DMS153 treated with DMSO at 0.1 percent for 48 hours (cell line): ENCODE data around the gene DNAH17.
"Not testable (repeated sequence)": the region's sequence is repeated elsewhere in the genome, so short reads cannot be mapped to it uniquely, and the experiment has no call there.

Source experiments
- DNase-seq: peaks from one replicate; lab custom pipeline; 2025; ENCODE audit not compliant: unreplicated experiment; lab: John Stamatoyannopoulos, UW

Gene DNAH17

DNA sequence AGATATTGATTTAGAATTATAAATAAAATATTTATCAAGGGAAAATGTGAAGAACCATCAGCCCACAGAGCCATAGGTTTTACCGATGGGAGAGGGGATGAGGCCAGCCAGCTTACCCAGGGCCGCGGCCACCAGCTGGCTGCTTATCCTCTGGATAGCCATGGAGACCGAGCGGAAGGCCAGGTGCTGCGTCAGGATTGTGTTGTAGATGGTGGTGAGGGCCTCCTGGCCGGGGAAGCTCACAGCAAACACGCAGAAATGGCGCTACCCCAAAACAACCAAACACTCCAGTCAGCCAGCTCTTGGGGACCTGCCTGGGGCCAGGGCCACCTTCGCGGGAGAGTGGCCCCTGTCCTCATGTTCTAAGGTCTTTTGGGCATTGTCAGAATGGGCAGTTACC is 97.8 kb downstream of the DNAH17 start:
- DNase-seq: no peak

DNA sequence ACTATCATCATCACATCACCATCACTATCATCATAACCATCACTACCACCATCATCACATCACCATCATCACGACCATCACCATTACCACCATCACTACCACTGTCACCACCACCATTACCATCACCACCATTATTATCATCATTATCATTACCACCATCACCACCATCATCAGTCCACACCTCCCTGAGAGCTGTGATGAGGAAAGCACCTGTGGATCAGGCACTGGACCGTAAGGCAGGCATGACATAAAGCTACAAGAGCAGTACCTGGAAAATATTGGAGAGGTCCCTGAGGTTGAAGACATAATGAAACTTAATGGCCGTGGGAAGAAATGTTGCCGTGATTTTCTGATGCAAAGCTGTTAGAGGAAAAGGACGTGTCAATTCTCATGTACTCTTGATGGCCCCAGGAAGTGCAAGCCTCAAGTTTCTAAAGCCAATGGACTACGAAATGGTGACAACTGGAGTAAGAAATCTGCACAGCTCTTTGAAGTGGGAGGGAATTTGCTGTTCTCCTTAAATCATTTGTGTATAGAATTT is 98.4 kb downstream of the DNAH17 start:
- DNase-seq: no peak

DNA sequence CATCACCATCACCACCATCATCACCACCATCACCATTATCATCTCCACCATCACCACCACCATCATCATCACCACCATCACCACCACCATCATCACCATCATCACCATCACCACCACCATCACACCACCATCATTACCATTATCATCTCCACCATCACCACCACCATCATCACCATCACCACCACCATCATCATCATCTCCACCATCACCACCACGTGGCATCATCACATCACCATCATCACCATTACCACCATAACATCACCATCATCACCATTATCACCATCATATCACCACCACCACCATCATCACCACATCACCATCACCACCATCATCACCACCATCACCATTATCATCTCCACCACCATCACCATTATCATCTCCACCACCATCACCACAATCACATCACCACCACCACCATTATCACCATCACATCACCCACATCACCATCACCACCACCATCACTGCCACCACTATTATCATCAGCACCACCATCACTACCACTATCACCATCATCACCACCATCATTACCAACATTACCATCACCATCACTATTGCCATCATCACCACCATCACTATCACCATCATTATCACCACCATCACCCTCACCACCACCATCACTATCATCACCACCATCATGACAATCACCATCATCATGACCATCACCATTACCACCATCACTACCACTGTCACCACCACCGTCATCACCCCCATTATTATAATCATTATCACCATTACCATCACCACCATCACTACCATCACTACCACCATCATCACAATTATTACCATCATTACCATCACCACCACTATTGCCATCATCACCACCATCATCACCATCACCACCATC is 99.1 kb downstream of the DNAH17 start:
- no peak for DNase-seq

GRCh38 chr17:78476973-78477372 is 100.2 kb downstream of the DNAH17 start:
- no peak for DNase-seq

GRCh38 chr17:78476149-78476548 is 101.0 kb downstream of the DNAH17 start:
- DNase-seq: no peak

DNA sequence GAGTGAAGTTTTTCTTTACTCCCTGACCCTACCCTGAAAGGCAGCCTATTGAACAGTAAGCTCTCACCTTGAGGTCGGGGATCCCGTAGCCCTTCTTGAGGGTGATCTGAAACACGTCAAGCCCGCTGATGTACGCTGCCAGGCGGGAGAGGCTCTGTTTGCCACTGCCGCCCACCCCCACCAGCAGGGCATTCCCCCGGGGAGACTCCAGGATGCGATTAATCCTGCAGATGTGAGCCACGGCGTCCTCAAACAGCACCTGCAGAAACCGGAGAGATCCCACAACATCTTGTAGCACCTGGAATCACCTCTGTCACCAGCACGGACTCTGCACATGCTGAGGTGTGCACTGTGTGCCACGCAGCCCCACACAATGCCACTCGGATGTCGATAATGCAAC is 102.0 kb downstream of the DNAH17 start:
- DNase-seq: no peak

- no peak for DNase-seq
Measured at GRCh38 chr17:78474614-78475146, 102.5 kb downstream of the DNAH17 start.

DNA sequence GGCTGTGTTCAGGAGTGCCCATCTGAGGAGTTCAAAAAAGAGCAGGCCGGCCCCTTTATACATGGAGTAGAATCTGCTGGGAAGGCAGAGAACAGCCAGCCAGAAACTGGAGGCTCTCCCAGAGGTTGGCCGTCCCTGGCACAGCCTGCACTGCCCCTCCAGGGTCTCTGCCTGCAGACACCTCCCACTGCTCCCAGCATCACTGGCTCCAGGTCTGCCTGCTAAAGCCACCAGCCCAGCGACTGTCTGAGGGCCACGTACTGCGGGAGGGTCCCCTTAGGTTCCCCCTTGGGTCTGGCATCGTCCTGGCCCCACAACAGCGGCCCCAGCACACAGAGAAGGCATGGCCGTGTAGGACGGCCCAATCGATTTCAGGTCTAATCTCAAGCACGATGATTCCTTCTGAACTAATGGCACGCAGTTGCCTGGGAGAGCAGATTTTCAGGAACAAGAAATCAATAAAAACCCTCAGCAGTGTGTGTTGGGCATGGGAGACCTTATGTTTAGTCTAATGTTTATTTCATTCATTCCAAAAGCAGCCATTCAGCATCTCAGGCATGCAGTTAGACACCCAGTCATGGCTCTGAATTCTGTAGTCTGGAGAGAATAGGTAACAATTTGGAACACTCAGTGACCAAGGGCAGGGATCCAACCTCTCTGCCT is 103.1 kb downstream of the DNAH17 start:
- no peak for DNase-seq

GRCh38 chr17:78472035-78472905 is 104.9 kb downstream of the DNAH17 start:
- DNase-seq: no peak

DNA sequence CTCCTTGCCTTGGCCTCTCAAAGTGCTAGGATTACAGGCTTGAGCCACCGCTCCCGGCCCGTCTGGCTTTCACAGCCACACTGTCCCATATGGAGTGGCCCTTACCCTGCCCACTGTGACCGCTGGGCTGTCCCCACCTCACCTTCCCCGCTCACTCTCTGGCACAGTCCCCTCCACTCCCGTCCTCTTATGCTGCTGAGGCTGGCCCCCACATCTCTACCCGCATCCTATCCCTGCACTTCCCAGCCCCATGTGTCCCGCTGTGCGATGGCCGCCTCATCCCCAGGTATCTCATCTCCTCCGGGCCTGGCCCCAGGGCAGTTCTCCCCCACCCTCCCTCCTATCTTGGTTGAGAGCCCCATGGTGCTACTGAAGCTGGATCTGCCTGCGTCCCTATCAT is 105.6 kb downstream of the DNAH17 start:
- DNase-seq: no peak

GRCh38 chr17:78469443-78469842 is 107.8 kb downstream of the DNAH17 start:
- DNase-seq: no peak

DNA sequence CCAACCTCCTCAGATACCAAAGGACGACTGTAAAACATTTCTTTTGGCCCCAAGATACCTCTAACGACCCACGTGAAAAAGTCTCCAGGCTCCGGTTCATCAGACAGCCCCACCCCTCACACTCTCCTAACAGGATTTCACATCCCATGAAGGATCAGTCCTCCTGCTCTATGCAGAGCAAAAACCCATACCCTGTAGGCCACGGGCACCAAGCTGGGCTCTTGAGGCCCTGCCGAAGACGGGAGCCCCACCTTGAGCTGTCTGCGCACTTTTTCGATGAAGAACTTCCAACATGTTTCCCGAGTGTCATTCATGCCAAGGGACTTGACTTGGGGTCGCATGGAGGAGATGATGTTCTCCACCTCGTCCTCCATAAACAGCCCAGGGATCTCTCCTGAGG is 108.8 kb downstream of the DNAH17 start:
- DNase-seq: no peak

- no peak for DNase-seq
Measured at GRCh38 chr17:78466786-78467715, 110.1 kb downstream of the DNAH17 start.

GRCh38 chr17:78466109-78466785 is 110.9 kb downstream of the DNAH17 start:
- DNase-seq: not testable (repeated sequence)

DNA sequence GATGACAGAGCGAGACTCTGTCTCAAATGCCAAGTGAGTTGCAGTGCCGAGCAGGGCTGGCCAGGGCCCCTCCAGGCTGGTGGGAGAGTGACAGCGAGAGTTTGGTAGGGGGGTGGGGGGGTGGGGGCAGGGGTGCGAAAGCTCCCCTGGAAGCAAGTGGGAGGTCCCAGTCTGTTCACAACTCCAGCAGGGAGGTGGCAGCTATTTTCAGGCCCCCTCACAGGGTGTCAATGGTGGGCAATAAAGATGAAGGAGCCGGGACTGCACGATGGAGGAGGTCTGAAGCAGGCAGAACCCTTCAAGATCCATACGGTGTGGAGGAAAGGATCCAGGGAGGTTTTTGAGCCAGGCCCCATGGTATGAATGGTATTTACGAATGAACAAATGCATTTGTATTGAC is 115.0 kb downstream of the DNAH17 start:
- DNase-seq: no peak

GRCh38 chr17:78461799-78462053 is 115.5 kb downstream of the DNAH17 start:
- DNase-seq: no peak

DNA sequence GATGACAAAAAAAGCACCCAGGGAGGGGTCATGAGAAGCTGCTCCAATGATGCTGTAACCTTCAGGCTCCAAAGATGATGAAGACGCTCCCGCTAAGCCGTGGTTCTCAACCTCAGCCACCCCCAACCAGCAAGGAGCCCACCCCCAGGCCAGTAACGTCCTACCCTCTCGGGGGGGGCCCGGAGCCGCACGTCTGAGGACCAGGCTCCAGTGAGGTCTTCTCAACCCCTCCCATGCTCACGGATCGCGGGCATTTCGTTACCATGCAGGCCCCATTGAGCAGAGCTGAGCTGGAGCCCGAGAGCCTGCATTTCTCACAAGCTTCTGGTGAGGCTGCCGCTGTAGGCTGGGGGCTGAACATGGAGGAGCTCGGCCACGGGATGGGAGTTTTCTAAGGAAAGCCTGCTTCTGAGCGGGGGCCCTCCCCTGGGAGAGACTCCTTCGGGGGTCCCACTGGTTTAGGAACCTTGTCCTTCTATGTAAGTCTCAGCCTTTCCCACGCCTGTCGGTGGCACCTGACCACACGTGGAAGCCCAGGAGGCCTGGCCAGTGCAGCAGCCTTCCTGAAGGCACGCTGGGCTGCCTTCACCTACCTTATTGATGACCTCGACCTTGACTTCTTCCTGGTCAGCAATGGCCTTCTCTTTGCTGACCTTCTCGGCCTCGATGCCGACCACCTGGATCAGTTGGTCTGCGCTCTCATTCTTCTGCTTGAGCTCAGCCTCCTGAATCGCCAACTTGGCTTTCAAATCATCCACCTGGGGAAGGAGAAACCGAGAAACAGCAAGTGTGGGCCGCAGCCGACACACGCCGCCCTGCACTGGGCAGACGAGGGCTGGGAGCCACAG is 116.0 kb downstream of the DNAH17 start:
- DNase-seq: no peak

- no peak for DNase-seq
Measured at GRCh38 chr17:78460176-78460675, 117.0 kb downstream of the DNAH17 start.

- DNase-seq: no peak
Measured at GRCh38 chr17:78459696-78460095, 117.5 kb downstream of the DNAH17 start.
